Naive thymus-derived CD8-positive, alpha-beta T cell (primary cell): ENCODE measurements around the gene ZNF346. TPM values are rescaled to one million over a fixed set of nuclear protein-coding genes. Genes with fewer than 3 reads are reported as not detected.
"Not testable (repeated sequence)": the region's sequence is repeated elsewhere in the genome, so short reads cannot be mapped to it uniquely, and the experiment has no call there.

Experiments
- ATAC-seq, 2 donors: fragments of 150-1000 bp; cut with Tn5 transposase in 1 of 2; sonication (Bioruptor Pico), chemical (Tn5 transposase) in 1 of 2; 1 replicate in 1 of 2; 2 replicates in 1 of 2; pipeline ENCODE4 v1.10.0; 2021; ENCODE audit warnings: mild to moderate bottlenecking in 2 of 2, moderate library complexity in 2 of 2
- POLR2A ChIA-PET: fragments of 350-600 bp; sonication (Branson Sonifier 250); formaldehyde crosslinking; loops from one replicate; lab custom pipeline; 2021; ENCODE audit warnings: antibody characterized with exemption; lab: Charles Lee
- DNase-seq, 10 donors: peaks; one replicate each; pipeline versions ENCODE4 v3.0.0 to v3.0.0-alpha.2; 2020 to 2022
- H3K27ac Mint-ChIP-seq, 10 donors: one replicate each; pipeline ENCODE4 v1.8.0; 2020 to 2022; ENCODE audit warnings: mild to moderate bottlenecking in 10 of 10, mixed read lengths in 10 of 10, moderate library complexity in 4 of 10, inconsistent platforms in 1 of 10
- H3K27me3 Mint-ChIP-seq, 5 donors: one replicate each; pipeline ENCODE4 v1.8.0; 2021 to 2022; ENCODE audit warnings: mixed read lengths in 5 of 5
- H3K36me3 Mint-ChIP-seq, 3 donors: one replicate each; pipeline ENCODE4 v1.8.0; 2020 to 2022; ENCODE audit warnings: mixed read lengths in 3 of 3, mild to moderate bottlenecking in 2 of 3, inconsistent platforms in 1 of 3
- H3K4me1 Mint-ChIP-seq, 4 donors: one replicate each; pipeline ENCODE4 v1.8.0; 2021 to 2022; ENCODE audit warnings: mixed read lengths in 4 of 4
- H3K4me3 Mint-ChIP-seq, 10 donors: one replicate each; pipeline ENCODE4 v1.8.0; 2020 to 2022; ENCODE audit warnings: mild to moderate bottlenecking in 10 of 10, mixed read lengths in 10 of 10, moderate library complexity in 6 of 10, inconsistent platforms in 1 of 10
- H3K9me3 Mint-ChIP-seq, 9 donors: one replicate each; pipeline ENCODE4 v1.8.0; 2020 to 2022; ENCODE audit warnings: mixed read lengths in 9 of 9, mild to moderate bottlenecking in 3 of 9, inconsistent platforms in 1 of 9, moderate library complexity in 1 of 9
- polyA plus RNA-seq, 3 donors: library from polyadenylated mRNA; unstranded; fragments of 300-500 nt; fragmentation: Illumina TruSeq; gene quantifications; one replicate each; pipeline ENCODE4 v1.2.3, GENCODE V29; 2021
- total RNA-seq, 8 experiments: library from RNA in 2 of 8; stranded (reverse) in 2 of 8; gene quantifications; one replicate each; pipeline ENCODE4 v1.2.3 and lab custom pipeline; 2021 to 2026

The ZNF346 gene
- total and polyA plus RNA-seq, 5 experiments from 2014 or later: 9.3 to 30.5 (median 19.5) TPM

DNA sequence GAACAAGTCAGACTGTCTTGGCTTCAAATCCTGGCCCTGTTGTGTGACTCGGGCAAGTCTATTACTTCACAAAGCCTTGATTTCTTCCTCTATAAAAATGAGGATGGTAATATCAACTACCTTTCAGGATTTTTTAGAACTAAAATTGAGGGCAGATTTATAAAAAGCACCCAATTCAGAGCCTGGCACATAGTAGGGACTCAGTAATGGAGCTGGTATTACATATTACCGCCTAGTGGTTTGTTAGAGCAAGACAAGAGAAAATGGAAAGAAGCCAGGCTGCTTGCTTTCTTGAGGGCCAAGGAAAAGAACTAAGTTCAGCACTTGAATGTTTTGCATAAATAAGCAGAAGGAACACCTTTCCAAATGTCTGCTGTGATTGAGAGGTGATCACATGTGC lies 19.4 kb downstream of the ZNF346 start:
- POLR2A ChIA-PET: interaction anchor here (1.2 kb wide), 1 partner anchor 20 kb away, joined by 3 read pairs; no protein-coding TSS in a partner anchor

DNA sequence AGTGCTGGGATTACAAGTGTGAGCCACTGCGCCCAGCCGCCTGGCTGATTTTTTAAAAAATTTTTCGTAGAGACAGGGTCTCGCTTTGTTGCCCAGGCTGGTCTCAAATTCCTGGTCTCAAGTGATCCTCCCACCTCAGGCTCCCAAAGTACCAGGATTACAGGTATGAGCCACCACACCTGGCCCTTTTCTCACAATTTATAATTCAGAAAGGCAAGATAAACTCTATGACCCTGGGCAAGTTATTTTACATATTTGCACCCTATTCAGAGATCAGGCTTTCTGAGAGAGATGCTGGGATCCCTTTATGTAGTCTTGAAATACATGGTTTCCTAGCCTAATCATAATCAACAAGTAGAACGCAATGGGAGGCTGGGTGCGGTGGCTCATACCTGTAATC lies 20.6 kb downstream of the ZNF346 start:
- Mint-ChIP-seq H3K27ac (no peak overlapping the region), H3K36me3 (peaks cover 9 to 79% (median 18%) of the 10 kb centered on the region in 3 donors), H3K9me3 (no peaks in the 10 kb centered on the region), H3K27me3 (no peaks in the 10 kb centered on the region), H3K4me3 (no peak overlapping the region), H3K4me1 (peaks cover 0 to 7% (median 1%) of the 10 kb centered on the region in 4 donors)
- ATAC-seq: no peak
- POLR2A ChIA-PET: no interaction called here
- no peak for DNase-seq

More for the DNA sequence above, 19.4 kb downstream of the ZNF346 start:
- ATAC-seq: no peak
- Mint-ChIP-seq H3K27ac (no peak overlapping the region), H3K27me3 (no peaks in the 10 kb centered on the region), H3K4me3 (no peak overlapping the region), H3K4me1 (peaks cover 0 to 7% (median 1%) of the 10 kb centered on the region in 4 donors), H3K9me3 (no peaks in the 10 kb centered on the region), H3K36me3 (peaks cover 9 to 71% (median 18%) of the 10 kb centered on the region in 3 donors)
- DNase-seq: no peak

DNA sequence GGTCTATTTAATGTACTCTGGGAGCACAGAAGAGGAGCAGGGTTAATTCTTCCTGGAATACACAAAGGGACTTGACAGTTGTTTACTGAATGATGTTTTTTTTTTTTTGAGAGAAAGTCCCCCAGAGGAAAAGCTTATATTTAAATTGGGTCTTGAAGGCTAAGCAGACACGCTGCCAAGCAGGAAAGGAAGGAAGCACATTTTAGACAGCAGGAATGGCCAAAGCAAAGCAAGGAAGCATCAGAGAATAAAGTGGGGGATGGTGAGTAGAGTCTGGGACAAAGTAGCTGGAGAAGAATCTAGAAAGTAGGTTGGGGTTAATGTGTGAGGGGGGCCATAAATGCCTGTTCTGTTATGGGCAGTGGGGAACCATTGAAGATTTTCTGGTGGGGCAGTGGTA lies 21.5 kb downstream of the ZNF346 start:
- H3K27ac Mint-ChIP-seq: peak overlapping the region in 6 of 10 donors; percentile 5 to 85 (median 38)
- peaks cover 9 to 86% (median 18%) of the 10 kb centered on the region in 3 donors for H3K36me3 Mint-ChIP-seq
- POLR2A ChIA-PET: no interaction called here
- no peak overlapping the region for H3K4me3 Mint-ChIP-seq
- ATAC-seq: no peak
- H3K9me3 Mint-ChIP-seq: no peaks in the 10 kb centered on the region
- peaks cover 0 to 7% (median 1%) of the 10 kb centered on the region in 4 donors for H3K4me1 Mint-ChIP-seq
- H3K27me3 Mint-ChIP-seq: no peaks in the 10 kb centered on the region
- DNase-seq: no peak

DNA sequence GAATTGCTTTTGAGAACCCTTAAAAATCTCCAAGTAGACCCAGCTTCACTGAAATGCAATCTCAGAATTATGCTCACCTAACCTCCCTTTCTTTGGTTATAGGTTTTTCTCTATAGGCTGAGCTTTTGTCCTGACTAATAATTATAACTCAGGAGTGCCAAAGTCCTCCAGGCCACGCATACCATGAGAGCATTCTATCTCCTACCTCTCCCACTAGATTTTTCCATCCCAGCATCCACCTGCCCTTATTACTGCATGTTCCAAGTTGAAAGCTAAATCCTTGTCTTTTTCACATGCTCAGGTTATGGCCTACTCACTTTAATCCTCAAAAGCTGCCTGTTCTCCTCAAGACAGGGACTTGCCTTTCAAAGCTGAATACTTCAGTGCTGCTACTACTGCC lies 22.1 kb downstream of the ZNF346 start:
- no peak for DNase-seq
- Mint-ChIP-seq H3K27ac (peak overlapping the region in 4 of 10 donors; percentile 36 to 63 (median 40)), H3K4me1 (peaks cover 0 to 7% (median 1%) of the 10 kb centered on the region in 4 donors), H3K9me3 (no peaks in the 10 kb centered on the region), H3K27me3 (no peaks in the 10 kb centered on the region), H3K4me3 (no peak overlapping the region), H3K36me3 (peaks cover 9 to 86% (median 23%) of the 10 kb centered on the region in 3 donors)
- no peak for ATAC-seq
- POLR2A ChIA-PET: no interaction called here

DNA sequence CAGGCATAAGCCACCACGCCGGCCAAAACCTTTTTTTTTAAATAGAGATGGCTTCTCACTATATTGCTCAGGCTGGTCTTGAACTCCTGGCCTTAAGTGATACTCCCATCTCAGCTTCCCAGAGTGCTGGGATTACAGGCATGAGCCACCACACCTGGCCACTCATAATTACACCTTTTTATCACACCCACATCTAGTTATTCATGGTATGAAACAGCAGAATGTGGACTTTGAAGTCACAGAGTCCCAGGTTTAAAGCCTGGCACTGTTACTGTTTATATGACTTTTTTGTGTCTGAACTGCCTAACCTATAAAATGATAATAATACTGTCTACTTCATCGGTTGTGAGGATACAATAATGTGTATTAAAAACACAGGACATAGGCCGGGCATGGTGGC lies 23.1 kb downstream of the ZNF346 start:
- Mint-ChIP-seq H3K4me3 (no peak overlapping the region), H3K27ac (no peak overlapping the region), H3K9me3 (no peaks in the 10 kb centered on the region), H3K36me3 (peaks cover 9 to 87% (median 23%) of the 10 kb centered on the region in 3 donors), H3K27me3 (no peaks in the 10 kb centered on the region), H3K4me1 (peaks cover 0 to 7% (median 1%) of the 10 kb centered on the region in 4 donors)
- ATAC-seq (no peak), DNase-seq (no peak)
- POLR2A ChIA-PET: no interaction called here

DNA sequence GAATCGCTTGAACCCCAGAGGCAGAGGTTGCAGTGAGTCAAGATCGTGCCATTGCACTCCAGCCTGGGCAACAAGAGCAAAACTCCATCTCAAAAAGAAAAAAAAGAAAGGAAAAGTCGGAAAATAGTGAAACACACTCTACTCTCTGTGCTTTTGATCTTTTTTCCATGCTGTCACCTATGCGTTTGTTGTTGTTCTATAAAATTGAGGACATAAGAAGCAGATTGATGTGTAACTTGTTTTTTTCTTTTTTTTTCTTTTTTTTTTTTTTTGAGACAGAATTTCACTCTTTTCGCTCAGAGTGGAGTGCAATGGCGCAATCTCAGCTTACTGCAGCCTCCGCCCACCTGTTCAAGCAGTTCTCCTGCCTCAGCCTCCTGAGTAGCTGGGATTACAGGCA lies 26.0 kb downstream of the ZNF346 start:
- DNase-seq, ATAC-seq, H3K9me3 Mint-ChIP-seq, H3K4me1 Mint-ChIP-seq, POLR2A ChIA-PET, H3K4me3 Mint-ChIP-seq, H3K27ac Mint-ChIP-seq, H3K27me3 Mint-ChIP-seq: not testable (repeated sequence)
- peaks cover 4 to 88% (median 25%) of the 10 kb centered on the region in 3 donors for H3K36me3 Mint-ChIP-seq

DNA sequence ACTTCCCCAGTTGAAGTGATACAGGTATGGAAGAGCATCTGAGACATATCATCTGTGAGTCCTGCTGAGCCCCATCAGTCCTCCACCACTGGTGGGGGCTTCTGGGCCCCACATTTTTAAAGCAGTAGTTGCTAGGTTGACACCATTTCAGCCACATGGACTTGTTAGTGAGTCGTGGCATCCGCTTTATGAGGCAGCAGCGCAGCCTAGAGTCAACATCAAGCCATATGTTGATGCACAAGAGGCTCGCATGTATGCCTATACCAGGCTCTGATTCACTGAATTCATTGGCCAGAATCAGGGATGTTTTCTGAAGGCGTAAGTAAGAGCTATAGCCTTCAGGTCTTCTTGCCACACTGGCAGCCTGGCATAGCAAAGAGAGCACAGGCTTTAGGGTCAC lies 26.8 kb downstream of the ZNF346 start:
- ATAC-seq: no peak
- peaks cover 4 to 86% (median 25%) of the 10 kb centered on the region in 3 donors for H3K36me3 Mint-ChIP-seq
- H3K27me3 Mint-ChIP-seq: no peaks in the 10 kb centered on the region
- no peaks in the 10 kb centered on the region for H3K9me3 Mint-ChIP-seq
- H3K4me1 Mint-ChIP-seq: peaks cover 0 to 4% (median 0%) of the 10 kb centered on the region in 4 donors
- POLR2A ChIA-PET: no interaction called here
- H3K4me3 Mint-ChIP-seq: no peak overlapping the region
- peak overlapping the region in 1 of 10 donors; percentile 10 for H3K27ac Mint-ChIP-seq
- DNase-seq: no peak

DNA sequence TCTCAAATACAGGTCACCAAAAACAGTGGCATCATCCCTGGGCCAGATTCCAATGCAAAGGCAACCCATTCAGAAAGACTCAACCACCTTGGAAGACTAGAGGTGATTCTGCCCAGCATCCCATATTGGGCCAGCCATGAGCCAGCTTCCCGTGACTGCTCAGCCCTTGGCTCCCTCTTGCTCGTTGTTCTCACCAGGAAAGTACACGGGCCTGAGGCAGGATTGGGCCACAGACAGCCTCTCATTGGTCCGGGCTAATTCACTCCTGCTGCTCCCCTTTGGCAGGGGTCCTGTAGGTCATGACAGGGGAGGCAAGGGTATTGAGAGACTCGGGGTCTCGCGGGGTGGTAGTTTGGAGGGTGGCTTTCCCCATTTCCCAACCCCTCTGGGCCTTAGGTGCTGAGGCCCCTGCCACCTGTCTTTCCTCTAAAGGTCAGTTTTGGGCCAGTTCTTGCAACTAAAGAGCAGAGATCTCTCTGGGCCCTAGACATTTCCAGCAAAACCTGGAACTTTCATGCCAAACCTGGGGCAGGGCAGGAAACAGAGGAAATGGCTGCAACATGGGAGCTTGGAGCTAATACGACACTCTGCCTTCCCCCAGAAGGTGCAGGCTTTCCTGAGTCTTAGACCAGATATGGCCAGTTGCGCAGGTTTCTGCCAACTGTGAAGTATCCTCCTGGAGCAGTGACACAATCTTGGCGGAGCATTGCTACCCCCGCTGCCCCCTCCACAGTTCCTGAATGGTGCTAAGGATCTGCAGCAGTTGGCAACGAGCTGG lies 42.2 kb downstream of the ZNF346 start:
- Mint-ChIP-seq H3K27me3 (no peaks in the 10 kb centered on the region), H3K4me1 (peaks cover 0 to 3% (median 0%) of the 10 kb centered on the region in 4 donors), H3K4me3 (no peak overlapping the region), H3K9me3 (no peaks in the 10 kb centered on the region), H3K36me3 (peaks cover 0 to 56% (median 5%) of the 10 kb centered on the region in 3 donors), H3K27ac (no peak overlapping the region)
- DNase-seq (no peak), ATAC-seq (no peak)
- POLR2A ChIA-PET: interaction anchor here (0.6 kb wide), 1 partner anchor 11 kb away, joined by 3 read pairs; no protein-coding TSS in a partner anchor

DNA sequence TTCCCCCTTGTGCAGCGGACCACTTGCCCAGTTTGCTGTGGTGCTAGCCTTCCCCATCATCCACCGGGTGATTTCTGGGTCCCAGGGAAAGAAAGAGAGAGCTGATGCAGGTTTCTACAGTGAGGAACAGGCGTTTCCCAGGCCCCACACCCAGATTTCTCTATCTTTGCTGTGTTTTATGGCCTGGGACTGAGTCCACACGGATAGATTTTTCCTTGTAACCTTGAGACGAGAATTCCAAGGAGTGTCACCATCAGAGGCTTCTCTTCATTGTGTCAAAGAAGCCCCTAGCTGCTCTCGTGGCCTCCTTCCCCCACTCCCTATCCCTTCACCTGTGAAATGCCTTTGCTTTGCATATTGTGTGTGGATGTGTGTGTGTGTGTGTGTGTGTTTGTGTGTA lies 43.0 kb downstream of the ZNF346 start:
- Mint-ChIP-seq H3K9me3 (no peaks in the 10 kb centered on the region), H3K36me3 (peaks cover 0 to 52% (median 4%) of the 10 kb centered on the region in 3 donors), H3K27ac (no peak overlapping the region), H3K4me3 (no peak overlapping the region), H3K4me1 (peaks cover 0 to 3% (median under 1%) of the 10 kb centered on the region in 4 donors), H3K27me3 (no peaks in the 10 kb centered on the region)
- DNase-seq: no peak
- no peak for ATAC-seq
- POLR2A ChIA-PET: interaction anchor here (0.6 kb wide), 1 partner anchor 98 kb away, joined by 5 read pairs; no protein-coding TSS in a partner anchor

DNA sequence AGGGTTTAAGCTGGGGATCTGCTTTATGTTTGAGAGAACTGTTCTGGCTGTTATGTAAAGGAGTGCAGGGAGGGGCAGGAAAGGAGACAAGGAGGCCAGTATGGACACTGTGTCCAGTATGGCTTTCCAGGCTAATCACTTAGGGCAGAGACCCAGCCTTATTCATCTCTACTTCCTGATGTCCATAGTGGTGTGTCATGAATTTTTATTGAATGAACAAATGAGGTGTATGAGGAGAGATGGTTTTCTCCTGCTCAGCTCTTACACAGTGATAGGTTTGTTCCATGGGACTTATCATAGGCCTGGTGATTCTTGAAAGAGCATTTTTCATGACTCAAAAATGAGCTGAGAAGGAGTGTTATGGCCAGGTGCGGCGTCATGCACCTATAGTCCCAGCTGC lies 43.7 kb downstream of the ZNF346 start:
- H3K9me3 Mint-ChIP-seq: no peaks in the 10 kb centered on the region
- H3K27me3 Mint-ChIP-seq: no peaks in the 10 kb centered on the region
- peaks cover 0 to 52% (median 4%) of the 10 kb centered on the region in 3 donors for H3K36me3 Mint-ChIP-seq
- no peak overlapping the region for H3K4me3 Mint-ChIP-seq
- peaks cover 0 to 7% (median under 1%) of the 10 kb centered on the region in 4 donors for H3K4me1 Mint-ChIP-seq
- no peak for ATAC-seq
- POLR2A ChIA-PET: interaction anchor here (0.6 kb wide), 1 partner anchor 99 kb away, joined by 5 read pairs; no protein-coding TSS in a partner anchor
- DNase-seq: no peak
- H3K27ac Mint-ChIP-seq: no peak overlapping the region

DNA sequence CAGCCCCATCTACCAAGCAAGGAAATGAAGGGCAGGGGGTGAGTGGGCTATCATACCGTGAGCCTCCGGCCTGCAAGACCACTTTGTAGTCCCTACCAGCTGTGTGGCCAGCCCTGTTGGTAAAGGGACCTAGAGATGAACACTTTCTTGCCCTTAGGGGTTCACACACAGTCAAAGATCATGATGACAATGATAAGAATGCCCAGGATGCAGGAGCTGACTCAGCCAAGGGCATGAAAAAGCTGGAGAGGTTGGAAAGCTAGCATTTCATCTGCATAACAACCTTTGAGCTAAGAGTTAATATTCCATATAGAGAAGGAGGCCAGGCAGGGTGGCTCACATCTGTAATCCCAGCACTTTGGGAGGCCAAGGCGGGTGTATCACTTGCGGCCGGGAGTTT lies 45.0 kb downstream of the ZNF346 start:
- DNase-seq (no peak), ATAC-seq (no peak)
- POLR2A ChIA-PET: no interaction called here
- peaks cover 3 to 12% (median 5%) of the 10 kb centered on the region in 4 donors for H3K4me1 Mint-ChIP-seq
- peaks cover 0 to 46% (median 4%) of the 10 kb centered on the region in 3 donors for H3K36me3 Mint-ChIP-seq
- no peaks in the 10 kb centered on the region for H3K27me3 Mint-ChIP-seq
- no peak overlapping the region for H3K4me3 Mint-ChIP-seq
- peak overlapping the region in 1 of 10 donors; percentile 41 for H3K27ac Mint-ChIP-seq
- H3K9me3 Mint-ChIP-seq: no peaks in the 10 kb centered on the region

DNA sequence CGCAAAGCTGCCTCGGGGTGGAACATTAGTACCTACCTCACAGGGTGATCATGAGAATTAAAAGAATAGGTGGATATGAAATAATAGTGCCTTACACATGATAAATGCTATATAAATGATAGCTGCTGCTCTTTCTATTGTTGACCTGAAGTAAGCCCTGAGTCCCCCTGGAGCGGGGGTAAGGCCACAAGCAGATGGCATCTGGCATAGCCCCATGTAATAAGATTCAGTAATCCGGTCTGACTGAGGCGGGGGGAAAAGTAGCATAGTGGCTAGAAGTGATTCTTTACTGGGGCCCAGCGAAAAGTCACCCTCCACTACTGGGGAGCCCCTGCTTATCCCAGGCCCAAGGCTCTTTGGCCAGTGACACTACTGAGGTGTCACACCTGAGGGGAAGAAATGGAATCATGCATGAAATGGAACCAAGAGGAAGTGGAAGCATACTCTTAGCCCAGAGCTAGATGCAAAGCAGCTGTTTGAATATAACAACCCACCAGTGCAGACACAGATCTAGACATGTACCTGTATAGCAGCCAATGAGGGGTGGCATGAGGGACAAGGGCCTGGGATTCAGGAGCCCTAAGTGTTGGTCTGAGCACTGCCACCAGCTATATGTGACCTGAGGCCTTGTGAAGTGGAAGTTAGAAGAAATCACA lies 48.2 kb downstream of the ZNF346 start:
- Mint-ChIP-seq H3K36me3 (peaks cover 0 to 23% (median 5%) of the 10 kb centered on the region in 3 donors), H3K4me3 (peak overlapping the region in 1 of 10 donors; percentile 21), H3K27ac (peak overlapping the region in 1 of 10 donors; percentile 21), H3K4me1 (peaks cover 3 to 12% (median 5%) of the 10 kb centered on the region in 4 donors), H3K9me3 (no peaks in the 10 kb centered on the region), H3K27me3 (no peaks in the 10 kb centered on the region)
- POLR2A ChIA-PET: interaction anchor here (1.6 kb wide), 1 partner anchor 15 kb away, joined by 5 read pairs; no protein-coding TSS in a partner anchor
- ATAC-seq (no peak), DNase-seq (no peak)
